Lower lobe of right lung (tissue), 2 donors: Measurements from ENCODE around the gene GDF7. TPM values are rescaled to one million over a fixed set of nuclear protein-coding genes. Genes with fewer than 3 reads are reported as not detected.

Source experiments
- ATAC-seq, 2 donors: fragments of 200-7000 bp; cut with Tn5 transposase; one replicate each; pipeline ENCODE4 v1.9.1; 2020 to 2022; ENCODE audit warnings: mild to moderate bottlenecking in 2 of 2, moderate library complexity in 2 of 2
- DNase-seq: peaks from one replicate; pipeline ENCODE4 v3.0.0-alpha.2; 2020
- H3K27ac ChIP-seq: fragments of 200-600 bp; one replicate; pipeline ENCODE4 v1.8.0; 2022
- H3K27me3 ChIP-seq: fragments of 200-600 bp; one replicate; pipeline ENCODE4 v1.8.0; 2022; ENCODE audit warnings: low read depth
- H3K36me3 ChIP-seq: fragments of 200-600 bp; one replicate; pipeline ENCODE4 v1.8.0; 2022; ENCODE audit warnings: mild to moderate bottlenecking
- H3K4me1 ChIP-seq: fragments of 200-600 bp; one replicate; pipeline ENCODE4 v1.8.0; 2022
- H3K4me3 ChIP-seq: fragments of 200-600 bp; one replicate; pipeline ENCODE4 v1.8.0; 2022; ENCODE audit warnings: mild to moderate bottlenecking
- H3K9me3 ChIP-seq: fragments of 200-600 bp; one replicate; pipeline ENCODE4 v1.8.0; 2022
- intact Hi-C: fragments of 100-400 bp; cut with DNase I; formaldehyde crosslinking; loops from one replicate; pipeline ENCODE4 v1.11.0; 2022
- total RNA-seq: library from RNA; stranded (reverse); fragmentation: NEBNext Ultra II Directional; extraction: Animal tissue kit (Norgen Biotek cat#: 25700); gene quantifications from one replicate; pipeline ENCODE4 v1.2.1, GENCODE V29; 2021
- TF ChIP-seq, protein P1 (sequence below): fragments of 200-600 bp; IDR thresholded peaks from one replicate; pipeline ENCODE4 v1.8.0; 2022; ENCODE audit warnings: antibody characterized with exemption, mild to moderate bottlenecking
- donor health status: DM: no; HTN: yes; CAD: no; lungs with severe emphysema.

Gene GDF7
- total RNA-seq, 1 donor from 2014 or later = 0.62 TPM

DNA sequence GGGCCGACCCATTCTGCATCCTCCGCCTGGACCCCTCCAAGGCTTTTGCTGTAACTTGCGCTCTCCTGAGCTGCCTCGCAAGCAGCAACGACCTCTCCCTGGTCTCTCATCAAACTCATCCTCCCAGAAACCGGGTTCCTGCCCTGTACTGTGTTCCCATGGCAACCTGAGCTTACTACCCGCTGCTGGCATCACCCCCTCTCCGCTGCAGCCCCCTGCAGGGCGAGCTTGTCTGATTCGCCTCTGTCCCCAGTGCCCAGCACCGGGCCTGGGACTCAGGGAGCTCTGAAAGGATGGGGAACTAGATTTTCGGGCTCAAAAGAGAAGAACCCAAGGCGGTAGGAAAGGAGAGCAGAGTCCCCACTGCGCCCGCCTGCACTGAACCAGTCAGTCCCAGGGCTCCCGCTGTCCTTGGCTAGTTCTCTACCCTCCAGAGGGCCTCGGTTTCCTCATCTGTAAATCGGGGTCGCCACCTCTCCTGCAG lies 16.5 kb upstream of the GDF7 start:
- DNase-seq (peak; percentile 61), ATAC-seq (peak; percentile 15 to 35)
- intact Hi-C loops = no loop called here
- Histone ChIP-seq H3K9me3 (no peaks in the 10 kb centered on the region), H3K27ac (peak overlapping the region; percentile 97), H3K36me3 (peaks cover 10% of the 10 kb centered on the region), H3K4me3 (peak overlapping the region; percentile 96), H3K27me3 (no peaks in the 10 kb centered on the region), H3K4me1 (peaks cover 30% of the 10 kb centered on the region)
- TF ChIP-seq, protein P1, sequence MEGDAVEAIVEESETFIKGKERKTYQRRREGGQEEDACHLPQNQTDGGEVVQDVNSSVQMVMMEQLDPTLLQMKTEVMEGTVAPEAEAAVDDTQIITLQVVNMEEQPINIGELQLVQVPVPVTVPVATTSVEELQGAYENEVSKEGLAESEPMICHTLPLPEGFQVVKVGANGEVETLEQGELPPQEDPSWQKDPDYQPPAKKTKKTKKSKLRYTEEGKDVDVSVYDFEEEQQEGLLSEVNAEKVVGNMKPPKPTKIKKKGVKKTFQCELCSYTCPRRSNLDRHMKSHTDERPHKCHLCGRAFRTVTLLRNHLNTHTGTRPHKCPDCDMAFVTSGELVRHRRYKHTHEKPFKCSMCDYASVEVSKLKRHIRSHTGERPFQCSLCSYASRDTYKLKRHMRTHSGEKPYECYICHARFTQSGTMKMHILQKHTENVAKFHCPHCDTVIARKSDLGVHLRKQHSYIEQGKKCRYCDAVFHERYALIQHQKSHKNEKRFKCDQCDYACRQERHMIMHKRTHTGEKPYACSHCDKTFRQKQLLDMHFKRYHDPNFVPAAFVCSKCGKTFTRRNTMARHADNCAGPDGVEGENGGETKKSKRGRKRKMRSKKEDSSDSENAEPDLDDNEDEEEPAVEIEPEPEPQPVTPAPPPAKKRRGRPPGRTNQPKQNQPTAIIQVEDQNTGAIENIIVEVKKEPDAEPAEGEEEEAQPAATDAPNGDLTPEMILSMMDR = no peak

DNA sequence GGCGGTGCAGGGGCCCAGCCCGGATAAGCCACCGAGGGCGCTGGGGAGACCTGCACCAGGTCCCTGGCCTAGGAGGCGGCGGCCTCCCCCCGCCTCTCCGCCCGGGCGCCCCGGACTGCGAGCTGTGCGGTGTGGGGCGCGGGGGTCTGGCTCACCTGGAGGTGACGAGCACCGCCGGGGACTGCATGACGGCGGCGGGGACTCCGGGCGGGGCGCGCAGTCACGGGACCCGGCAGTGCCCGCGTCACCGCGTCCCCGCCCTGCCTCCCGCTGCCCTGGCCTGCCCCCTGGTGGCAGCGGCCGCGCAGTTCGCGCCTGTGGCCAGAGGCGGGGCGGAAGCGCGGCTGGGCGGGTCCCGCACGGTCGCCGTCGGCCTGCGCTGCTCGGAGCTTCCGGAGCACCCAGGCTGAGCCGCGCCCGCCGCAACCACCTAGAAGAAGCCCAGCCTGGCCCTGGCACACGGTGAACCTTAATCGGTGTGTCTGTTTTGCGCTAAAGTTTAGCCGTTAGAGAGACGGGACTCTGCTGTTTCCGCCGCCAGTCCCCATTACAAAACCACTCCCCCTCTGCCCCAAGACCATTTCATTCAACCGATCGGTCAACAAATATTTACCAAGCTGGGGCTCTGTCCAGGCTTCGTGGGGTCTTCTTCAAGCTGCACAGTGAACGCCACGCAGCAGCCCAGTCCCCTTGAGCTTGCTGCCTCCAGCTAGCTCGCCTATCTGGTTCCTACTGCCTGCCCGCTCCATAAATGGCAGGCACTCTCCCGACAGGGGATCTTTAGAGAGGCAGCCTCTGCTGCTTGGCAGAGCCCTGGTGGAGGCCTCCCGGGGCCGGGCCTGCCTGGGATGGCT lies 15.8 kb upstream of the GDF7 start, which contains the start of gene HS1BP3:
HS1BP3 (minus strand) TSS at position 222 of the 854 bp plus-strand sequence; CDS start at position 187, 35 bp downstream.
- Histone ChIP-seq H3K9me3 (no peaks in the 10 kb centered on the region), H3K4me1 (peaks cover 30% of the 10 kb centered on the region), H3K4me3 (peak within 1 kb of the TSS; percentile 96), H3K36me3 (peaks cover 5% of the 10 kb centered on the region), H3K27ac (peak within 1 kb of the TSS; percentile 97), H3K27me3 (no peaks in the 10 kb centered on the region)
- DNase-seq (peak; percentile 92), ATAC-seq (peak; percentile 96 to 98)
- intact Hi-C loops = no loop called here
- TF ChIP-seq, protein P1 = peak; percentile 92

DNA sequence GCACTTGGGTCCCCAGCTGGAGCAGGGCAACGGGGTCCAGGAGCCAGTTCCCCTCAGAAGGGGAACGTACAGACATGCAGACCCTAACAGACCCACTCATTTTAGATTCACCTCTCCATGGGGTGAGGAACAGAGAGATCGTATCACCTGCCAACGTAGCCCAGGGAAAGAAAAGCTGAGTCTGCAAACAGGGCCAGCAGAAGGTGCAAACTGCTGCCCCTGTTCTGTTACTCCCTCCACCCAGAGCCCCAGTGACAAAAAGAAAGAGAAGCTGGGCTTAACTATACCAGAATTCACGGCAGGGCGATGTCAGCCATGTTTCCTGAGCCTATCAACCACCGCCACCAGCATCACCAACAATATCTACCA lies 15.2 kb upstream of the GDF7 start:
- no peaks in the 10 kb centered on the region for H3K36me3 ChIP-seq

DNA sequence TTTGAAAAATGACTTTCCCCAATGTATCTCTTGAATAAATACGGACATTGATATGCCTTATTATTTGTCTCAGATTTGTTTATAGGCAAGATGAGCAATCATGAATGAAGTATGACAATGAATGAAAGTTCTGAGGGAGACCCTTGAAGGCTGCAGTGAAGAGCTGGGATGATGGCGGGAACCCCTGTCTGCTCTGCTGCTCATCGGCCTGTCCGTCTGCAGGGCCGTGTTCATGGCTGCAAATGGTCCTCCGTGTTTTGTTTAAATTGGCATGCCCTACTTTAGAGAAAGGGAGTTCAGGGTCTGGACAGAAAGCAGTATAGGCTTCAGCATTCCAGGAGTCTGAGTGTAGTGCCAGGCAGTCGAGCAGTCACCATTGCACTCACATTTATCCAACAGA lies 14.8 kb upstream of the GDF7 start:
- Histone ChIP-seq H3K4me1 (peaks cover 30% of the 10 kb centered on the region), H3K4me3 (no peak overlapping the region), H3K36me3 (no peaks in the 10 kb centered on the region), H3K27ac (no peak overlapping the region), H3K9me3 (no peaks in the 10 kb centered on the region), H3K27me3 (no peaks in the 10 kb centered on the region)
- TF ChIP-seq, protein P1 = no peak
- peak; percentile 30 for DNase-seq
- intact Hi-C loops = no loop called here
- no peak for ATAC-seq

More for the DNA sequence above, 15.2 kb upstream of the GDF7 start:
- Histone ChIP-seq H3K4me3 (peak overlapping the region; percentile 96), H3K27me3 (no peaks in the 10 kb centered on the region), H3K4me1 (peaks cover 30% of the 10 kb centered on the region), H3K9me3 (no peaks in the 10 kb centered on the region), H3K27ac (peak overlapping the region; percentile 97)
- DNase-seq (peak; percentile 18), ATAC-seq (no peak)
- intact Hi-C loops = no loop called here
- TF ChIP-seq, protein P1 = no peak

DNA sequence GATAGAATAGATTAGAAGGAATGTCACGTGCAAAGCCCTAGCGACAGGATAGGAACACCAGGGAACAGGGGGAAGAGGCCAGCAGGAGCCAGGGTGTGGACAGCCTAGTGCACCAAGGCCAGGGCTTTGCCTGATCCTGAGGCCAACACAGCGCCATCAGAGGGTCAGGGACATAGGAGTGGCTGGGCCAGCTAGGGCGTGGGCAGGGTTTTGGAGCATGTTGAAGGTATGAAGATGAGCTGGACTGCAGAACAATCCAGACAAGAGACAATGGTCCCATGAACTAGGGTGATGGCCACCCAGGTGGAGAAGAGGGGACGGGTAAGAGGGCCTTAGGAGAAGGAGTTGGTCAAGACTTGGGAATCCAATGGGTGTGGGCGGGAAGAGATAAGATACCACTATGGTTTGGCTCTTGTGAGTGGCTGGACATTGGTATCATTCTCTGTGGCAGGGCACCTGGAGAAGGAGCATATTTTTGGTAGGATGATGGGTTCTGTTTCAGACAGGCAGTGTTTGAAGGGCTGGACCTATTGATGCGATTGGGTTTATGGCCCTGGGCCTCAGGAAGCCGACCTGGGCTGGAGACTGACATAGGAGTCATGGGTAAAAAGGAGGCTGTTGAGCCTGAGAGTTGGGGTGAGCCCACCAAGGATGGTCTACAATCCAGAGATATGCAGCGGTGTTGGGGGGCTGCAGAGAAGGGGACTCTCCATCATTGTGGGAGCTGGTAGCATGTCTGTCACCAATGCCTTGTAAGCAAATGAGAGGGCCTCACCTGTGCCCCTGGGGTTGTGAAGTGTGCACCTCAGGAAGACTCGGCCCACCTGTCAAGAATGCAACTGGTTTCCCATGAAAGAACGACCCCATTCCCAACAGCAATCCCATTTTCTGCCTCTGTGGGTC lies 14.0 kb upstream of the GDF7 start:
- TF ChIP-seq, protein P1 = no peak
- no peaks in the 10 kb centered on the region for H3K9me3 ChIP-seq
- peaks cover 25% of the 10 kb centered on the region for H3K4me1 ChIP-seq
- intact Hi-C loops = no loop called here
- DNase-seq (peak; percentile 28), ATAC-seq (no peak)
- no peaks in the 10 kb centered on the region for H3K27me3 ChIP-seq
- no peaks in the 10 kb centered on the region for H3K36me3 ChIP-seq
- no peak overlapping the region for H3K4me3 ChIP-seq
- H3K27ac ChIP-seq = no peak overlapping the region
